Placental pericyte (primary cell): ENCODE measurements around the gene CFAP74. TPM values are rescaled to one million over a fixed set of nuclear protein-coding genes. Genes with fewer than 3 reads are reported as not detected.

Experiments
- total RNA-seq: library from RNA; depleted of rRNA; stranded (reverse); fragments of >200 nt; gene quantifications from 2 replicates; pipeline ENCODE4 v1.2.3, GENCODE V29; 2012

The CFAP74 gene
- not detected in 2 replicates for total RNA-seq

GRCh38 chr1:2003541-2004131 is at the start of gene CFAP74:
CFAP74 (minus strand) TSS chr1:2003786; CDS start chr1:1990956, 12,830 bp downstream.

GRCh38 chr1:2049718-2050431 is 46.3 kb upstream of the CFAP74 start, which contains the start of gene PRKCZ:
PRKCZ (plus strand) TSS chr1:2050411; CDS start chr1:2050631, 220 bp downstream.

GRCh38 chr1:2019172-2019543 is 15.6 kb upstream of the CFAP74 start, which contains the start of gene GABRD:
GABRD (plus strand) TSS chr1:2019345; CDS start chr1:2019424, 79 bp downstream.

GRCh38 chr1:1918901-1919303 is 84.7 kb downstream of the CFAP74 start, which contains the start of gene TMEM52:
TMEM52 (minus strand) TSS chr1:1919279; CDS start chr1:1919265, 14 bp downstream.

GRCh38 chr1:1914971-1915692 is 88.5 kb downstream of the CFAP74 start, which contains the start of gene CALML6:
CALML6 (plus strand) TSS chr1:1915260; CDS start chr1:1915281, 21 bp downstream.

GRCh38 chr1:1890506-1891348 is 112.9 kb downstream of the CFAP74 start, which contains the start of gene GNB1:
GNB1 (minus strand) TSS chr1:1891087; CDS start chr1:1825453, 65,634 bp downstream.

Other genes starting within 250 kb of the CFAP74 start
- gene NADK, start 225.3 kb downstream of the CFAP74 start, total RNA-seq: 58.9 and 65.0 TPM in 2 replicates
- 137 and 170 TPM in 2 replicates for gene GNB1, start 112.7 kb downstream of the CFAP74 start, total RNA-seq
- 0.14 and 0.66 TPM in 2 replicates for gene CALML6, start 88.5 kb downstream of the CFAP74 start, total RNA-seq
- 0.43 and 0.44 TPM in 2 replicates for gene TMEM52, start 84.5 kb downstream of the CFAP74 start, total RNA-seq
- gene GABRD, start 15.6 kb upstream of the CFAP74 start, total RNA-seq: not detected in 2 replicates
- gene PRKCZ, start 46.6 kb upstream of the CFAP74 start, total RNA-seq: 1.6 and 3.9 TPM in 2 replicates
- 24.9 TPM in 2 replicates for gene FAAP20, start 191.0 kb upstream of the CFAP74 start, total RNA-seq
- 20.6 and 37.7 TPM in 2 replicates for gene SKI, start 224.5 kb upstream of the CFAP74 start, total RNA-seq